ENCODE measurements around the gene DRAM2.
"Not testable (repeated sequence)": the region's sequence is repeated elsewhere in the genome, so short reads cannot be mapped to it uniquely, and the experiment has no call there.

- not testable (repeated sequence) for TF ChIP-seq CTCF, POLR2A (IDR thresholded peaks at IDR 0.05)
Measured at GRCh38 chr1:111077312-111077711, 62.6 kb downstream of the DRAM2 start.

All from tibial nerve (tissue), 3 donors.